Measurements from ENCODE around the gene GNG3.

DNA sequence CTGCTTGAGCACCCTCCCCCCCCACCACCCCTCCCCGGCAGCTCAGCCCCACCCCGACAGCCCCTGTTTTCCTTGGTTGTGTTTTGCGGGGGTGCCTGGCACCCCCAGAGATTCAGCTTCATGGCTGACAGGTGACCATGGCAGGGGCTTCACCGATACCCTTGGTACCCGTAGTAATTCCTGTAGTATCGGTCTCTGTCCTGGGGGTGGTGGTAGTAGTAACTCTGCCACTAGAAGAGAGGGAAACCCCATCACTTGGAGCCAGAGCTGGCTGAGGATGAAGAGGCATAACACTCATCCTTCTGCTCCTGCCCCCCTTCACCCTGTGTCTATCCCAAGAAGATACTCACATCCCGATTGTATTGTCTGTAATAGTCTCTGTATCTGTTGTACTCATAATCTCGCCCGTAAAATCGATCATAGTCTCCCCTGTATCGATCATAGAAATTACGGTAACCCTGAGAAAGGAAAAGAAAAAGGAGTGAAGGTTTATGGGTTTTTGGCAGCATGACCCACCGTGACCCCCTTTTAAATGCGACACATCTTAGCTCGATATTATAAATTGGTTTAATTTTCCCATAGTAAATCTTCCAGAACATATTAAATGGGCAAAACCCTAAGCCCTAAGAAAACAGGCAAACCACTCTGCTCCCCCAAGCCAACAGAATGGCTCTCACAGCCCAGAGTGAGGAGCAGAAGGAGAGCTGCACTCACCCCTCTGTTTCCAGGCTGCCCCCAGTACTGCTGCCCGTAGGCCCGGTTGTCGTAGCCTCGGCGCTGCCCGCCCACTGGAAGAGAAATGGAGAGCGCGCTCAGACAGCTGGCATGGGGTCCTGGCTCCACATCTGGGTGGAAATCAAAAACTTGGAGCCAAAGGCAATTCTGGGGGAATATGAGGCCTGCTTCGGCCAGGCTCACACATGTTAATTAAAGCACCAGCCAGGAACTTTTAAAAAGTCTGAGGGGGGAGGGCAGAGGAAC is 8.0 kb downstream of the GNG3 start:
- no peak for TF ChIP-seq RAD21 (IDR thresholded peaks at IDR 0.05; ENCODE audit: low read depth)
- TF ChIP-seq YY1 (IDR thresholded peaks at IDR 0.05; ENCODE audit: low read depth) = no peak
- TF ChIP-seq EP300 (IDR thresholded peaks at IDR 0.05; ENCODE audit: borderline replicate concordance) = no peak
- TF ChIP-seq CEBPB (IDR thresholded peaks at IDR 0.05) = no peak
- TF ChIP-seq TAF1 (IDR thresholded peaks at IDR 0.05; ENCODE audit: low read depth) = no peak
- TF ChIP-seq, protein P1, sequence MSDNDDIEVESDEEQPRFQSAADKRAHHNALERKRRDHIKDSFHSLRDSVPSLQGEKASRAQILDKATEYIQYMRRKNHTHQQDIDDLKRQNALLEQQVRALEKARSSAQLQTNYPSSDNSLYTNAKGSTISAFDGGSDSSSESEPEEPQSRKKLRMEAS (IDR thresholded peaks at IDR 0.05) = no peak
- TF ChIP-seq FOXM1 (IDR thresholded peaks at IDR 0.05; ENCODE audit: borderline replicate concordance, low read depth) = no peak
- TF ChIP-seq, protein P2, sequence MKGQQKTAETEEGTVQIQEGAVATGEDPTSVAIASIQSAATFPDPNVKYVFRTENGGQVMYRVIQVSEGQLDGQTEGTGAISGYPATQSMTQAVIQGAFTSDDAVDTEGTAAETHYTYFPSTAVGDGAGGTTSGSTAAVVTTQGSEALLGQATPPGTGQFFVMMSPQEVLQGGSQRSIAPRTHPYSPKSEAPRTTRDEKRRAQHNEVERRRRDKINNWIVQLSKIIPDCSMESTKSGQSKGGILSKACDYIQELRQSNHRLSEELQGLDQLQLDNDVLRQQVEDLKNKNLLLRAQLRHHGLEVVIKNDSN (IDR thresholded peaks at IDR 0.05) = no peak
- TF ChIP-seq TCF12 (IDR thresholded peaks at IDR 0.05; ENCODE audit: low read depth) = no peak
- TF ChIP-seq, protein P3, sequence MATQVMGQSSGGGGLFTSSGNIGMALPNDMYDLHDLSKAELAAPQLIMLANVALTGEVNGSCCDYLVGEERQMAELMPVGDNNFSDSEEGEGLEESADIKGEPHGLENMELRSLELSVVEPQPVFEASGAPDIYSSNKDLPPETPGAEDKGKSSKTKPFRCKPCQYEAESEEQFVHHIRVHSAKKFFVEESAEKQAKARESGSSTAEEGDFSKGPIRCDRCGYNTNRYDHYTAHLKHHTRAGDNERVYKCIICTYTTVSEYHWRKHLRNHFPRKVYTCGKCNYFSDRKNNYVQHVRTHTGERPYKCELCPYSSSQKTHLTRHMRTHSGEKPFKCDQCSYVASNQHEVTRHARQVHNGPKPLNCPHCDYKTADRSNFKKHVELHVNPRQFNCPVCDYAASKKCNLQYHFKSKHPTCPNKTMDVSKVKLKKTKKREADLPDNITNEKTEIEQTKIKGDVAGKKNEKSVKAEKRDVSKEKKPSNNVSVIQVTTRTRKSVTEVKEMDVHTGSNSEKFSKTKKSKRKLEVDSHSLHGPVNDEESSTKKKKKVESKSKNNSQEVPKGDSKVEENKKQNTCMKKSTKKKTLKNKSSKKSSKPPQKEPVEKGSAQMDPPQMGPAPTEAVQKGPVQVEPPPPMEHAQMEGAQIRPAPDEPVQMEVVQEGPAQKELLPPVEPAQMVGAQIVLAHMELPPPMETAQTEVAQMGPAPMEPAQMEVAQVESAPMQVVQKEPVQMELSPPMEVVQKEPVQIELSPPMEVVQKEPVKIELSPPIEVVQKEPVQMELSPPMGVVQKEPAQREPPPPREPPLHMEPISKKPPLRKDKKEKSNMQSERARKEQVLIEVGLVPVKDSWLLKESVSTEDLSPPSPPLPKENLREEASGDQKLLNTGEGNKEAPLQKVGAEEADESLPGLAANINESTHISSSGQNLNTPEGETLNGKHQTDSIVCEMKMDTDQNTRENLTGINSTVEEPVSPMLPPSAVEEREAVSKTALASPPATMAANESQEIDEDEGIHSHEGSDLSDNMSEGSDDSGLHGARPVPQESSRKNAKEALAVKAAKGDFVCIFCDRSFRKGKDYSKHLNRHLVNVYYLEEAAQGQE (IDR thresholded peaks at IDR 0.05; ENCODE audit: low read depth) = no peak
- no peak for TF ChIP-seq EGR1 (IDR thresholded peaks at IDR 0.05)
- no peak for TF ChIP-seq TEAD4 (IDR thresholded peaks at IDR 0.05)
- TF ChIP-seq CREB1 (IDR thresholded peaks at IDR 0.05; ENCODE audit: low read depth) = no peak
- no peak for TF ChIP-seq ZBTB7A (IDR thresholded peaks at IDR 0.05; ENCODE audit: low read depth)
